ENCODE measurements around the gene HAND1.

The HAND1 gene

DNA sequence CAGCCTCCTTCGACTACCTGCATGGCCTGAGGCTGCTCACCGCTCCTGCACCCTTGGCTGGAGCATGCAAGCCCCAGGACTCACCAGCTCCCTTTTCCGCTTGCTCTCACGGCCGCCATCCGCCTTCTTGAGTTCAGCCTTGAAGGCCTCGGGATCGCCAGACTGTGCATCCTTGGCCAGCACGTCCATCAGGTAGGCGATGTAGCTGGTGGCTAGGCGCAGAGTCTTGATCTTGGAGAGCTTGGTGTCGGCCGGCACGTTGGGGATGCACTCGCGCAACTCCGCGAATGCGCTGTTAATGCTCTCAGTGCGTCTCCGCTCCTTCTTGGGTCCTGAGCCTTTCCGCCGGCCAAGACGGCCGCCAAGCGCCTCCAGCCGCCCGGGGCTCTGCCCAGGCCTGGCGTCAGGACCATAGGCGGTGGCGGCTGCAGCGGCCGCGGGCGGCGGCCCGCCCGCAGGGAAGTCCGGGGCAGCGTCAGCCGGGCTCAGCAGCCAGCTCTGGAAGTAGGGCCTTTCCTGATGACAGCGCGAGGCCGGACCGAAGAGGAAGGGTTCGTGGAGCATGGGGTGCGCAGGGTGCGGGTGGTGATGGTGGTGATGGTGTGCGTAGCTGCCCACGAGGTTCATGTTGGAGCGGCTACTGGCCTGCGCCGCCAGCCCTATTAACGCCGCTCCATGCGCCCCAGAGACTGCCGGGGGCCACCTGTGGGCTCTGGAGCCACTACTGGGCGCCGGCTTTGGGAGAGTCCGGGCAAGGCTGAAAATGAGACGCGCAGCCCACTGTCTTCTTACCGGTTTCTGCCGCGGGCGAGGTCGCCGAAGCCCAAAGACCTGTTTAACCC lies 424 bp downstream of the HAND1 start:
- no peak for DNase-seq

DNA sequence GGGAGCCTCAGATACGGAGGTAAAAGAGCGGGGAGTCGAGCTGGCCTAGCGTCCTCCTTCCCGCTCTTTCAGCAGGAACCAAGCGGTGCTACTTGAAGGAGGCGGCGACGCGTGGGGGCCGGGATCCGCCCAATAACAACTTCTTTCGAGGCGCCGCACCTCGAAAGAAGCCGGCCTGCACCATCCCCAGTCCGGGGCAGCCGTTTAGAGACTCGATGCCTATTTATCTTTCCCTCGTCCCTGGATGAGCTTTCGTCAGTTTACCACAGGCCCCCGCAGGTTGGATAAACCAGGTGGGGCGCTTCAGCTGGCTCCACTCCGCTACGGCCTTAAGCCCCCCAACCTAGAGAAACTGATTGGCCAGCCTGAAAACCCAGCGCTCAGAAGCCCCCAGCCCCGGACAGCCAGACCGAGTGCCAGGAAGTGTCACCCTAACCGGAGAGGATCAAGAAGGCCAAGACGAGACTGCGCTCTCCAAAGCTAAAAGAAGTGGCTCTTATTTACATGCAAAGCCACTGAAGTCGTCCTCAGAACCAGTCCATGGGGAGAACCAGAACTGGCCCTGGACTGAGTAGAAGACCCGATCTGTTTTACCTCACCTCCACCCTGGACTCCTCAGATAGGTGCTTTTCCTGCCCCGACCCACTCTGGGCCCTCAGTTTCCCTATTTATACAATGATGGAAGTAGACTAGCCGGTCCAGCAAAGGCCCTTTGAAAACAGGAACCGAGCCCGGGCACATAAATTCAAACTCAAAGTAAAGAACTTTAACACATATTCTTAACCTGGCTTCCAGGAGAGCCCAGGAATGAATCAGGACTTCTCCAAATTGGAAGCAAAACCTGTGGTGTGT lies 1.4 kb downstream of the HAND1 start:
- no peak for DNase-seq

DNA sequence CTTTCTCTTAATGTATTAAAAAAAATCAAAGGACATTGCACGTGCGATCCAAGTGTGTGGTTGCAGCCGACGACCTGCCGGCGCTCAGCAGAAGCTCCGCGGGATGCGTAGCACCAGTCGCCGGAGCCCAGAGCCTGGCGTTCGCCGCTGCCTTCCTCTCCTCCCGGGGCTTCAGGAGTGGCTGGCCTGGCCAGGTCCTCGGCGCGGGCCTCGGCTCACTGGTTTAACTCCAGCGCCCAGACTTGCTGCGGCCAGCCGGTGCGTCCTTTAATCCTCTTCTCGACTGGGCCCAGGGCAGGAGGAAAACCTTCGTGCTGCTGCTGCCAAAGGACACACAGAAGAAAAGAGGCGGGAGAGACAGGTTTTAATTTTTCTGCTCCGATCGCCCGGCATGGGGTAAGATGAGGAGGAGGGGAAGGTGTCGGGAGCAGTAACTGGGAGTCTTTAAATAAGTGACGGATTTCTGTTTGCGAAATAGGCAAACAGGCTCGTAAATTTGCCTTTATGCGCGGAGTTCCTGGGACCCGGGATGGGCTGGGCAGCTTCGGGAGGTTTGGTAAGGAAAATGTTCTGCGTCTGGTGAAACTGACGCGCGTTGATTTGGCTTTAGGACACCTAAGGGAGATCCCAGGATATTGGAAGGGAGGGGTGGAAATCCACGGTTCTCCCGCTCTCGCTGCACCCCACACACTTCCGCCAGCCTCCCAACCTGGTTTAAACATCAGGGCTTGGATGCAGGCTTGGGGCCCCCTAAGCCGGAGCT lies 2.3 kb downstream of the HAND1 start:
- DNase-seq: peak; percentile 7

GRCh38 chr5:154474396-154475334 lies 3.4 kb downstream of the HAND1 start:
- DNase-seq: no peak

- no peak for DNase-seq
Measured at GRCh38 chr5:154473581-154474283, 4.3 kb downstream of the HAND1 start.

- no peak for DNase-seq
Measured at GRCh38 chr5:154472871-154473580, 5.0 kb downstream of the HAND1 start.

GRCh38 chr5:154470947-154471870 lies 6.8 kb downstream of the HAND1 start:
- DNase-seq: no peak

GRCh38 chr5:154470137-154470536 lies 7.9 kb downstream of the HAND1 start:
- DNase-seq: no peak

DNA sequence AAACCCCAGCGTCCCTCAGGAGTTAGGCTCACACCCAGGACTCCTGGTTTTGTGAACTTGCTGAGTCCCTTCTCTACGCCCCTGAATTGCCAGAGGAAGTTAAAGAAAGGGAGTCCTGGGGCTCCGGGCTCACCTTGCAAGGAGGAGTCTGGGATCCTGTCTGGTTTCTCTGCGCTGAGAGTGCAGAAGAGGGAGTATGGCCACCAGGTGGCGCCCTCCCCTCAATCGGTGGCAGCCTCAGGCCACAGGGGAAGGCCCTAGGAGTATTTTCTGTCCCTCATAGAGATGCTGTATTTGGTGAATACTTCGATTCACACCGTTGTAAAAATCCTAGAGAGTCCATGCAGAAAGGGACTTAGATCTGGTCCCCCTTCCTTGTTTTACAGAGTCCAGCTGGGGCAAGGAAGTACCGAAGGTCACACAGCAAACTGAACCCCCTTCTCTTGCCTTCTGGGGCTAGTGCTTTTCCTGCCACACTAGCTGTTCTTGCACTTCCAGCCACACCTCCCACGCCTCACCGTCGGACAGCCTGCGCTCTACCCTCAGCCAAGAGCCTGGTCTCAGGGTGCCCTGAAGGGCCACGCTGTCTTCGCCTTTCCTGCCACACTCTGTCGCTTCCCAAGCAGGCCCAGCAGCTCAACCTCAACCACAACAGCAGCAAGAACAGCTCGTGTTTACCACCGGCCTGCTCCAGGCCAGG lies 10.2 kb downstream of the HAND1 start:
- DNase-seq: peak; percentile 8

- no peak for DNase-seq
Measured at GRCh38 chr5:154466671-154467070, 11.4 kb downstream of the HAND1 start.

DNA sequence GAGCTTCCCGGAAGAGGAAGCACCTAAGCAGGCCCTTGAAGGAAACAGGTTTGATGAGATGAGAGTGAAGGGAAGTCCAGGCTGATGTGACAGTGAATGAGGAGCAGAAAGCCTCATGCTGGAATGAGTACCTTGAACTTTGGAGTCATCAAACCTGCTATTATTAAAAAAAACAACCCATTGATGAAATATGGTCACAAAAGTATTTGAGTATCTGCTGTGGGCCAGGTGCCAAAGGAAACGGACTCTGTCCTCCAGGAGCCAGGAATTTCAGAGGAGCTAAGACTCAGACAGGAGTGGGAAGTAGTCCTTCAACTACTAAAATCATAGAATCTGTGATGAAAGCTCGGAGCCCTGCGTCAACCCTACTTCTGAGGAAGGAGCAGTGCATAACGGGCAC lies 11.9 kb downstream of the HAND1 start:
- DNase-seq: no peak

GRCh38 chr5:154465169-154465568 lies 12.9 kb downstream of the HAND1 start:
- no peak for DNase-seq

DNA sequence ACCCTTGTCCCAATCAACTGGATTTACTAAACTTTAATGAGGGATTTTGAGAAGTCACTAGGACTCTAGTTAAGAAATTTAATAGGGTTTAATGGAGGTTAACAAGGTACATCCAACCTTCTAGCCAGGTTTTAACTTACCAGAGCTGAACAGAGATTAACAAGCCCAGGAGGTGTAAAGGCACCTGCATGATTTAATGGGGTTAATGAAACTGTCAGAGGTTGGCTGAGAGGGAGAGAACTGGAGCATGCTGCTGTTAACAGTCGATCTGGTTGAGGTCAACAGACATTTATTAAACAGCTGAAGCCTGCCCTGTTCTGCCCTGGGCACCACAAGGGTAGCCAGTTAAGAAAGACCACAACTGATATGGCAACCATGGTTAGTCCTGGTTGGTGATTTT lies 13.6 kb downstream of the HAND1 start:
- DNase-seq: no peak

- no peak for DNase-seq
Measured at GRCh38 chr5:154461531-154461930, 16.5 kb downstream of the HAND1 start.

GRCh38 chr5:154460172-154460571 lies 17.9 kb downstream of the HAND1 start:
- no peak for DNase-seq

- DNase-seq: no peak
Measured at GRCh38 chr5:154459015-154459414, 19.0 kb downstream of the HAND1 start.

- no peak for DNase-seq
Measured at GRCh38 chr5:154456540-154456939, 21.5 kb downstream of the HAND1 start.

- DNase-seq: no peak
Measured at GRCh38 chr5:154455585-154455984, 22.4 kb downstream of the HAND1 start.

- no peak for DNase-seq
Measured at GRCh38 chr5:154451957-154452356, 26.1 kb downstream of the HAND1 start.

Data from NCI-H1092 treated with DMSO at 0.1 percent for 48 hours (cell line).